Iris pigment epithelial cell (primary cell): Measurements from ENCODE around the gene PTCRA.
A peak's percentile ranks its signal among the peaks of the same experiment; 100 is the strongest.
"Not testable (repeated sequence)": the region's sequence is repeated elsewhere in the genome, so short reads cannot be mapped to it uniquely, and the experiment has no call there.

Source experiments
- DNase-seq: peaks from one replicate; pipeline ENCODE4 v3.0.0-alpha.2; 2011; ENCODE audit warnings: low read depth

Gene PTCRA, protein sequence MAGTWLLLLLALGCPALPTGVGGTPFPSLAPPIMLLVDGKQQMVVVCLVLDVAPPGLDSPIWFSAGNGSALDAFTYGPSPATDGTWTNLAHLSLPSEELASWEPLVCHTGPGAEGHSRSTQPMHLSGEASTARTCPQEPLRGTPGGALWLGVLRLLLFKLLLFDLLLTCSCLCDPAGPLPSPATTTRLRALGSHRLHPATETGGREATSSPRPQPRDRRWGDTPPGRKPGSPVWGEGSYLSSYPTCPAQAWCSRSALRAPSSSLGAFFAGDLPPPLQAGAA

DNA sequence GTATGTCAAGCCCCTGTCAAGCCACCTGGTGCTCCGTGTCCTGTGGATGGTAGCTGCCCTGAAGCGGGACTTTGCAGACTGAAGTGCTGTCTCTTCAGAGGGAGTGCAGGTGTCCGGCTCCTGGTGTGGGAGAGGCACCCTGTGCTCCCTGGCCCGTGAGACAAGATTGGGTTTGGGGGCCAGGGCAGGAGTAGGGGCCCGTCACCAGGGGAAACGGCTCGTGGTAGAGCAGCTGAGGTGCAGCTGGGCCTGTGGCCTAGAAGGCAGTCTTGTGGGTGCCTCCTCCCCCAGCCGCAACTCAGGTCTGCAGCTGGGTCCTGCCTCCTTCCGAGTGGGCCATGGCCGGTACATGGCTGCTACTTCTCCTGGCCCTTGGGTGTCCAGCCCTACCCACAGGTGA lies at the start of gene PTCRA:
Gene PTCRA, plus strand, starts transcription at position 322 of the 400 bp plus-strand sequence. Its CDS starts 17 bp downstream, at position 339.
- DNase-seq = no peak

- no peak for DNase-seq
Measured at GRCh38 chr6:42870145-42870936, 45.5 kb upstream of the PTCRA start.

DNA sequence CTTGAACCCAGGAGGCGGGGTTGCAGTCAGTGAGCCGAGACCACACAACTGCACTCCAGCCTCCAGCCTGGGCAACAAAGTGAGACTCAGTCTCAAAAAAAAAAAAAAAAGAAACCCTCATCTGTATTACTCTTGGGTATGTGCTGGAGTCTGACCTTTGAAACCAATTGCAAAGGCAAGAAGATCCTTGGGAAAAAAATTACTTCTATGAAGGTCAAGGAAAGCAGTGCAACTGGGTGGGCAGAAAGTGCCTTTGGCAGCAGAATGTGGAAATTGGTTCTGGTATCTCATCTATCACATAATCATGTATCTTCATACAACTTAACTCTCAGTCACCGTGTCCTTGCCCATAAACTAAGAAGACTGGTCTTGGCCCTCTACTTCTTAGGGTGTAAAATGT lies 44.1 kb upstream of the PTCRA start:
- DNase-seq = no peak

DNA sequence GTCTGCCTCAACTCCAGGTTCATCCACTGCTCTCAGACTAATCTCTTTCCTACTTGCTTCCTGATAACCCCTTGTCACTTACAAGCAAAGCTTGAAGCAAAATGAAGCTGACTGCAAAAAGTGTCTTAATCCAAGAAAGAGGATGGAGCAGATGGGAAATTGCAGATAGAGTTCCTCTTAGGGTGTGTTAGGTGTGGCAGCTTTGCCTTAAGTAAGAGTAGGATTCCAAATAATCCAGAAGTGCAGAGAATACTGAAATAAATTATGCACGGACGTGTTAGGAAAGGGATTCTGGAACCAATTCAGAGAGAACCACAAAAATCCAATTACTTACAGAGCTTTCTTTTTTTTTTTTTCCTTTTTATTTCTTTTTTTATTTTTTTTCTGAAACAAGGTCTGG lies 42.5 kb upstream of the PTCRA start:
- DNase-seq = no peak

DNA sequence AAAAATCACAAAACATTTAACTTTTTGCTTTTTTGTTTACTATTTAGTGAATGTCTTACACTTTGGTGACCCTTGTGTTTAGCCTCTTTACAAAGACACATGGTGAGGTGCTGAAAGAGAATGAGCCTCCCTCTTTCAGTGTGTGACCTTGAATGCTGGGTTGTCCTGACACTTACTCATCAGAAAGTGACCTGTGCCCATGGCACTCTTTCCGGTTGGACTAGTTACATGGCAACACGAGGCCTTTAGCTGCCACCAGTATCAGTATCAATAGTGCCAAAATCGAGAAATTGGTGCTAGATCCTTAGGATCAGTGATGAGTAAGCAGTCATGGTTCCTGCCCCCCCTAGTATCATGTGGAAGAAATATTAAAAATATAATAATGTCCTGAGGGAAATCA lies 38.2 kb upstream of the PTCRA start:
- DNase-seq = no peak

- DNase-seq = peak; percentile 89
Measured at GRCh38 chr6:42879372-42880239, 36.2 kb upstream of the PTCRA start, which contains the start of gene RPL7L1. RPL7L1 (plus strand) TSS chr6:42879616; CDS start chr6:42879911, 295 bp downstream.

DNA sequence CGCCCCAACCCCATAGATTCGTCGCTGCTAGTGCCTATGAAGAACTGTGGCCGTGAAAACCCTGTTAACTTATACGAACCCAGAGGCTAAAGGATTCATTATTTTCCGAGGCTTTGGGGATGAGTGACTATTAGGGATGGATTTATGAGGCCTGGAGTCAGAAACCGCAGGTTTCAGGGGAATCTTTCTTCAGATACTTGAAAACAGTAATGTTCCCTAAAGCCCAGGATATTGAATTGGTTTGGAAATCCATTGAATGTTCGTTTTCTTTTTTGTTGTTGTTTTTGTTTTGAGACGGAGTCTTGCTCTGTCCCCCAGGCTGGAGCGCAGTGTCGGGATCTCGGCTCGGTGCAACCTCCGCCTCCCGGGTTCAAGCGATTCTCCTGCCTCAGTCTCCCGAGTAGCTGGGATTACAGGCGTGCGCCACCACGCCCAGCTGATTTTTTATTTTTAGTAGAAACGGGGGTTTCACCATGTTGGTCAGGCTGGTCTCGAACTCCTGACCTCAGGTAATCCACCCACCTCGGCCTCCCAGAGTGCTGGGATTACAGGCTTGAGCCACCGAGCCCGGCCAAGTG lies 35.5 kb upstream of the PTCRA start:
- not testable (repeated sequence) for DNase-seq

- not testable (repeated sequence) for DNase-seq
Measured at GRCh38 chr6:42880871-42881270, 35.0 kb upstream of the PTCRA start.

DNA sequence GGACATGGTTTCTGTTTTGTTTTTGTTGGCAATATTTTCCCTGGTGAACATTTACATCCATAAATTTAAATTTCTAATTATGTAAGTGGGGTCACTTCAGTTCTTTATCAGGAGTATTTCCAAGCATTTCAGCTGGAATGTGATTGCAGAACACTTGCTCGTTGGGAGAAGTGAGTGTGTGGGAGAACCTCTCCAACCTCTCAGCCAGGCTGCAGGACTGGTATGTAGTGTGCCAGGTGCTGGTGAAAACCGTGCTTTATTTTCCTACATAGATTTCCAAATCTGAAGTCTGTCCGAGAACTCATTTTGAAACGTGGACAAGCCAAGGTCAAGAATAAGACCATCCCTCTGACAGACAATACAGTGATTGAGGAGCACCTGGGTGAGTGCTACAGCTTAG lies 30.2 kb upstream of the PTCRA start:
- DNase-seq = no peak

- DNase-seq = not testable (repeated sequence)
Measured at GRCh38 chr6:42888201-42888600, 27.7 kb upstream of the PTCRA start.

DNA sequence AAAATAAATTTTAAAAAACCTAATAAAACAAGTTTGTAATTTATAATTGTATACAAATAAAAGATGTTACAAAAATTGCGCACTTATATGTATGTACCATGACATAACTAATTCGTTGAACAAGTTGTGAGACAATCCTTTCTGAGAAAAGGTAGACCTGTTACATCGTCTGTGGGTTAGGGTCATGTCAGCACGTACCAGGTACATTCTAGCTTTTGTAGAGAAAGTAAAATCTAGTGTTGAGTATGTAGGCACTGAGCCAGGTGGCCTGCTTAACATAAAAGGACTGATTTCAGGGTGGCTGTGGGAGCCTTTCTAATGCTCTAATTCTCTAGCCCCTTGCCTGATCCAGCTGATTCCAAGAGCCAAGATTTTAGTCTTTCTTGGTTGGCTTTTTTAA lies 26.0 kb upstream of the PTCRA start:
- no peak for DNase-seq

DNA sequence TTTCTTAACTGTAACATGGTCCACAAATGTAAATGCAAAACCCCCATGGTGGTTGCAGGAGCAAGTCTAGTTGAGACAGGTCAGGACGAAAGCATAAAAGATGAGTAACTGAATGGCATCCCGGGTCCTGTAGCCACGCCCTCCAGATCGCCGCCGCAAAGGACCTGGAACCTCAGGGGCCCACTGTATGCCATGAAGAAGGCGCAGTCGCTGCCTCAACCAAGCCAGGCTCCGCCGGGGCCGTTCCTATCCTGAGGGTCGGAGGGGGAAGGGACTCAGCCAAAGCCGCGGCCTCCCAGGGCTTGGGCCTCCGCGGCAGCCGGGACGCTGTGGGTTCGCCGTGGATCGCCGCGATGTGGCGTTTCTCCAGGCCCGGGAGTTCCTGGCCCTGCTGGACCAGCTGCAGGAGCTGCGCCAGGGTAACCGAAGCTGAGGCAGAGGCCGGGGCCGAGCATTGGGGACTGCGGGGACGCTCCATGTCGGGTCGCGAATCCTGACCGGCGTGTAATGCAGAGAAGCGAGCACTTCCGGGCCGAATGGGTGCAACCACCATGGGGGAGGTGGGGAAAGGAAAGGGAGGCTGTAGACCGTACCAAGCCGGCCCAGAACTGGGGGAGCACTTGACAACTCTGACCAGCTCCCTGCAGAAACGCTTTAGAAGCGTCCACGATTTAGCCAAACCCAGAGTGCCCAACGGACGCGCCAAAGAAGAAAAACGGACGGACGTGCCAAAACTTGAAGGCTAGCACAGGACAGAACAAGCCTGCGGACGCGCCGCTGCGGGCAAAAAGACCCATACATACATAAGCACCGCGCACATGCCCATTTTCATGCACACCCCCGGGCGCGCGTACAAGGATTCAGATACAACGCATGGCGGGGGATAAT lies 25.3 kb upstream of the PTCRA start:
- DNase-seq = peak; percentile 98

- DNase-seq = no peak
Measured at GRCh38 chr6:42891199-42891722, 24.6 kb upstream of the PTCRA start.

- not testable (repeated sequence) for DNase-seq
Measured at GRCh38 chr6:42894041-42894828, 21.6 kb upstream of the PTCRA start.

DNA sequence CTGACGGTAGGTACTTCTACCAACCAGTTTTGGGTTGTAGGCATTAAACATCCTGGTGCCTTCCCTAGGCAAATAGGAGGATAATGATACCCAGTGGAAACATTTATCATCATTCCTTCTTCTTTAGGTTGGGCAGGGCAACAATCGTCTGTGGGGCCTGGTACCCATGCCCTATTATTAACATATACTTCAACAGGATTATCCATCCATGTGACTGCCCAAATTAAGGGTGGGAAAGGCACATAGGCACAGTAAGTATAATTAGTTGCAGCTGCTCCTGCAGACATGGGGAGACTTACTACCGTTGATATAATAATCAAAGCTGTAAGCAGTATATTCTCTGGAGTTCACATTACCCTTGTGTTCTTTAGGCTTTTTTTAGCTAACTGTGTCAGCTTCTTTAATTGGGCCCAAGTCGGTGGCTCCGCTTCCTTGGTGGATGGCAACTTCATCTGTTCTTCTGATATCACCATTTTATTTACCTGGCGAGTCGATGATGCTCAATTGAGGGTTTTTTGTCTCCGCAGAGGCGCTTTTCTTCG lies 19.6 kb upstream of the PTCRA start:
- no peak for DNase-seq

- DNase-seq = peak; percentile 58
Measured at GRCh38 chr6:42898891-42899361, 16.9 kb upstream of the PTCRA start.

DNA sequence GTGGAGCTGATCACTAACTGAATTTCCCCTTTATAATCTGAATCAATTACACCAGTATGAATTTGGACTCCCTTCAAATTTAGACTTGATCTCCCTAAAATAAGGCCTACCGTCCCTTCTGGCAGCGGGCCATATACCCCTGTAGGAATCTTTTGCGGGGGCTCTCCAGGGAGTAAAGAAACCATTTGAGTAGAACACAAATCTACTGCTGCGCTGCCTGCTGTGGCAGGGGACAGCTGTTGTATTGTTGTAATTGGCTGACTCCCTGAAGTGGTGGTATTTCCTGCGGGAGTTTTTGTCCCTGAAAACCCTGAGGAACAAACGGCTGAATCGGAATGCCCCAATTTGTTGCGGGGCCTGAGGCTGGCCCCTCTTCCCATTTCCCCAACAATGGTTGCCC lies 16.0 kb upstream of the PTCRA start:
- DNase-seq = no peak

DNA sequence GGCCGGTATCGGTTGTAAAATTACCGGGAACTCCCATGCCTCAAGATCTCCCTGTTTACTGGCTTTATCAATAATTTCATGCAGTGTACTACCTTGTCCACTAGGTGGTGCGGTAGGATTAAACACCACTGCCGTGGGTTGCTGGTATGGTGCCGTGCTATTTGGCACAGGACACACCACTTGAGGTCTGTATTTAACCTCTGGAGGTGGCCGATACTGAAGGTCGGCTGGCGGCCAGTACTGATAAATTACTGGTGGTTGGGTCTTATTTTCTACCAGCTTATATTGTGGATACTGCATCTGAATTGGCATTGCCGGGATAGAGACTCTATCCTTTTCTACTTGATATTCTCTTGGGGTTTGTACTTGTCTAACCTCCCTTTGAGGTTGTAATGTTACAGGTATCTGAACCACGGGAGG lies 14.3 kb upstream of the PTCRA start:
- DNase-seq = peak; percentile 70
